Stimulated activated CD4-positive, alpha-beta T cell treated with anti-CD3 and anti-CD28 coated beads, Interleukin-15, amount 100 ng/mL, for 48 hours (primary cell): ENCODE results near the gene DOK6.
A peak's percentile ranks its signal among the peaks of the same experiment; 100 is the strongest.
"Not testable (repeated sequence)": the region's sequence is repeated elsewhere in the genome, so short reads cannot be mapped to it uniquely, and the experiment has no call there.

ENCODE experiments used
- DNase-seq, 2 donors: peaks; one replicate each; pipeline ENCODE4 v3.0.0-alpha.2; 2020; ENCODE audit warnings: low read depth in 2 of 2

DOK6 gene

GRCh38 chr18:69866212-69866611, 465.5 kb downstream of the DOK6 start:
- no peak for DNase-seq

GRCh38 chr18:69870736-69871135, 470.0 kb downstream of the DOK6 start:
- DNase-seq = no peak

- no peak for DNase-seq
Measured at GRCh38 chr18:69871363-69871762, 470.7 kb downstream of the DOK6 start.

GRCh38 chr18:69872661-69873060, 472.0 kb downstream of the DOK6 start:
- no peak for DNase-seq

GRCh38 chr18:69874058-69874457, 473.4 kb downstream of the DOK6 start:
- no peak for DNase-seq

GRCh38 chr18:69876490-69876889, 475.8 kb downstream of the DOK6 start:
- DNase-seq = no peak

- DNase-seq = no peak
Measured at GRCh38 chr18:69878213-69878933, 477.7 kb downstream of the DOK6 start.

- DNase-seq = not testable (repeated sequence)
Measured at GRCh38 chr18:69879051-69879450, 478.4 kb downstream of the DOK6 start.

- DNase-seq = no peak
Measured at GRCh38 chr18:69880083-69880482, 479.4 kb downstream of the DOK6 start.

GRCh38 chr18:69882965-69883668, 482.4 kb downstream of the DOK6 start:
- DNase-seq = no peak

GRCh38 chr18:69883781-69884180, 483.1 kb downstream of the DOK6 start:
- DNase-seq = no peak

- DNase-seq = no peak
Measured at GRCh38 chr18:69885355-69885754, 484.7 kb downstream of the DOK6 start.

- DNase-seq = peak in 1 of 2 donors; percentile 49
Measured at GRCh38 chr18:69885841-69886531, 485.3 kb downstream of the DOK6 start.

- DNase-seq = no peak
Measured at GRCh38 chr18:69887256-69887655, 486.6 kb downstream of the DOK6 start.

- DNase-seq = no peak
Measured at GRCh38 chr18:69889009-69889408, 488.3 kb downstream of the DOK6 start.

- no peak for DNase-seq
Measured at GRCh38 chr18:69890558-69890957, 489.9 kb downstream of the DOK6 start.

GRCh38 chr18:69894467-69894866, 493.8 kb downstream of the DOK6 start:
- no peak for DNase-seq

GRCh38 chr18:69895066-69896047, 494.7 kb downstream of the DOK6 start:
- DNase-seq = no peak

- DNase-seq = no peak
Measured at GRCh38 chr18:69897397-69898108, 496.9 kb downstream of the DOK6 start.

- DNase-seq = no peak
Measured at GRCh38 chr18:69898241-69898861, 497.7 kb downstream of the DOK6 start.
